Hematopoietic multipotent progenitor cell treated with erythropoietin and hydrocortisone succinate and interleukin-3 and kit ligand, for 17 days (in vitro differentiated cells): ENCODE results near the gene STK11IP.

Experiments used
- DNase-seq: peaks from one replicate; pipeline ENCODE4 v3.0.0-alpha.2; 2015; ENCODE audit warnings: low spot score

STK11IP gene

DNA sequence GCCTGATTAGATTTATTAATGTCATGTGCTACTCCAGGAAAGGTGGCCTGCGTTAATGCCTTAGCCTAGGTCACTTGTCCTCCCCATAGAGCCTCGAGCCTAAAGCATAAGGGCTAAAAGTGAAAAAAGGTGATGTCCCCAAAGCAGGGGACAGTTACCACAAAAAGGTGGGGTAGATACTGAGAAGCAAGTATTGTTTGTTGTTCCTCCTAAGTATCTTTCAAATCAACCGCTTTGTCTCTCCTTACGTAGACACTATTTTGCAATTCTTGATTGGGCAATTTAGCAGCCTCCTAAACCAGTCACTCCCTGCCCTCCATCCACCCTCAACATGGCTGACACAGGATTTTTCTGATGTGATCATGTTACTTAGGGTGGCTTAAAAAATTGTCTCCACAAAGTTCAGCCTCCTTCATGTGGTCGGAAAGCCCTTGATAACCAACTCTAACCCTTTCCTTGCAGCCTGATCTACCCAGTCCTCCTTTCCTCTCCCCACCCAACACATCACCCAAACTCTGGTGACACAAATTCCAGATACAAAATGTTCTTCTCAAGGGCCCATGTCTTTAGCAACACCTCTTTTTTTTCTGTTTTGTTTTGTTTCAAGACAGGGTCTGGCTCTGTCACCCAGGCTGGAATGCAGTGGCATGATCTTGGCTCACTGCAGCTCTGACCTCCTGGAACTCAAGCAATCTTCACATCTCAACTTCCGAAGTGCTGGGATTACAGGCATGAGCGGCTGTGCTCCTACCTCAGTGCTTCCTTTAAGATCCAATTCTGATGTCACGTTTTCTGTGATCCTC is 18.6 kb upstream of the STK11IP start:
- no peak for DNase-seq

DNA sequence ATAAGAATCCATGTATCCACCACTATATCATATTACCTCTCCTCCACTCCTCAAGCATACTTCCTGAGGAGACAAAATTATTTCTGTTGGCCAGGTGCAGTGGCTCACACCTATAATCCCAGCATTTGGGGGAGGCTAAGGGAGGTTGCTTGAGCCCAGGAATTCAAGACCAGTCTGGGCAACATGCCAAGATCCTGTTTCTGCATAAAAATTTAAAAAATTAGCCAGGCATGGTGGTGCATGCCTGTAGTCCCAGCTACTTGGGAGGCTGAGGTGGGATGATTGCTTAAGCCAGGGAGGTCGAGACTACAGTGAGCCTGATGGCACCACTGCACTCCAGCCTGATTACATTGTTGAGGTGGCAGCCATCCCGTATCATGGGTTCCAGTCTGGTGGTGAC is 16.3 kb upstream of the STK11IP start:
- DNase-seq = no peak

DNA sequence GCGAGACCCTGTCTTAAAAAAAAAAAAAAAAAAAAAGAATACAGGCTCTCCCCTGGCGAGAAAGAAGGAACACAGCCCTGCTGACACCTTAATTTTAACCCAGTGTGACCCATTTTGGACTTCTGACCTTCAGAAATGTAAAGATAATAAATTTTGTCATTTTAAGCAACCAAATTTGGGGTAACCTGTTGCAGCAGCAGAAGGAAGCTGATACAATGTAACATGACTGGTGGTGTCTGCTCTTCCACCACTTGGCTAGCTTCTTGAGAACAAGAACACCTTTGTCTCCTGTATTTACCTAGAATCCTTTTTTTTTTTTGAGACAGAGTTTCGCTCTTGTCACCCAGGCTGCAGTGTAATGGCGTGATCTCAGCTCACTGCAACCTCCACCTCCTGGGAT is 6.6 kb upstream of the STK11IP start:
- no peak for DNase-seq

DNA sequence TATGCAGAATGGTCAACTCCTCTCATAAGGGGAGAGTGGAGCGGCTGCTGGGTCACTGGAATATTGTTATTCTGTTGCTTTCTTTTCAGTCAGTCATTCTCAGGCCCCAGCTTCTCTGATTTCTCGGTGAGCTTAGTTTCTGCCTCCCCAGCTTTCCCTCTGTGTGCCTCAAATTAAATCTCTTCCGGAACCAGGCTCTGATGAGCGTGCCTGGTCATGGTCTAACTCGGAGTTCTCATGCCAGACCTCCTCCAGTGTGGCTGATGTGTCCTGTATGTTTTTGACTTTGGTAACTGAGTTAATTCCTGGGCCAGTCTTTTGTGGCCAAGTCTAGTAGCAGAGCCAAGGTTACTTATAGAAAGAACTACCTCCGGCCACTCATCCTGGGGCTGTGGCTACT is 4.9 kb upstream of the STK11IP start:
- no peak for DNase-seq

DNA sequence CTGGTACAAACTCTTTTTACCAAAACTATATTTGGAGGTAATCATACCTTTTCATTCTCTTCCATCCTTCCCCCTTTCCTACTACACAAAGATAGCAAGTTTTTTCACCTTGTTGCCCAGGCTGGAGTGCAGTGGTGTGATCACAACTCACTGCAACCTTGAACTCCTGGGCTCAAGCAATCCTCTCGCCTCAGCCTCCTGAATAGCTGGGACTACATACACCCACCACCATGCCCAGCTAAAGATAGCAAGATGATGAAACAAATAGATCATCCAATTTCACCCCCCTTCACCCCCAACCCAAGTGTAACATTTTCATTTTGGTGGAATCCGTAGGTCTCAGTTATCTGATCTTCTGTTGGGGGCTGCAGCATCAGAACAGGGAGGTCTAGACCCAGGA is 4.5 kb upstream of the STK11IP start:
- no peak for DNase-seq

DNA sequence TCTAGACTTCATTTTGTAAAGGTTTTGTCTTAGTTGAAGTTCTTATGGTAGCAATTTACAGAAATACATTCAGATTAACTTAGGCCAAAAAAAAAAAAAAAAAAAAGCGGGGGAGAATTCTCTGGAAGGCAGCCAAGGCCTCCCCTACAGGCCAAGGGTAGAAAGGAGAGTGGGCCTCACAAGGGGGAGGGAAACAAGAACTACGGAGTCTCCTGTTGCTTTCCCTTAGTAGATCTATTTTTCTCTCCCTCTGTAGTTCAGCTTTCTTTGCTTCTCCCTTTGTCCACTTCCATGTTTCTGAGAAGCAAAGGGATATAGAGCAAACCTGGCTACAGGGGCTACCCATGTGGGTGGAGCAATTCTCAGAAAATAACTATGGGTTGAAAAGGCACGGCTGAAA is 2.4 kb upstream of the STK11IP start:
- DNase-seq = no peak

DNA sequence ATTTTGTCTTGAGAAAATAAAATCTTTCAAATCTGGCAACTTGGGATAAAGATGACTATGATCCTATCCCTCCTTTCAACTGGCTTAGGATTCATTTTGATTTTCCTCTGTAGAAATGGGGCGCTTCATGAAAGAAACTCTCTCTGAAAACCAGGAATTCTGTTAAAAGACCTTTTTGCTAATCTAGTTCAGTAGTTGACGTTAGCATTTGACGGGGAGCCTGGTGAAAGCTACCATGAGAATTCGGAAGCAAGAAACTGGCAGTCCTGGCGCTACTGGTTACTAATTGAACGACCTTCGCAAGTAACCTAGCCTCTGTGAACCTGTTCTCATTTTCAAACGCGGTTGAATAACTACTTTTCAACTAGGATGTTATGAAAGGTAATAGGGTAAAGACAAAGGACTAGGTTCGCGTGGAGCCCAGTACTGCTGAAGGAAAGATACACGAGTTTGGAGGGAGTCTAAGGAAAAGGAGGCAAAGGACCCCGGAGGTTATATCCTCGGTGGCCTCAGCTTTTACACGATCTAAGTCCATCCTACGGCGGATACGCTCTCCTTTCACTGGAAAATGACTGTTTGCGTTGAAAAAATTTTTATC is 604 bp upstream of the STK11IP start:
- no peak for DNase-seq

DNA sequence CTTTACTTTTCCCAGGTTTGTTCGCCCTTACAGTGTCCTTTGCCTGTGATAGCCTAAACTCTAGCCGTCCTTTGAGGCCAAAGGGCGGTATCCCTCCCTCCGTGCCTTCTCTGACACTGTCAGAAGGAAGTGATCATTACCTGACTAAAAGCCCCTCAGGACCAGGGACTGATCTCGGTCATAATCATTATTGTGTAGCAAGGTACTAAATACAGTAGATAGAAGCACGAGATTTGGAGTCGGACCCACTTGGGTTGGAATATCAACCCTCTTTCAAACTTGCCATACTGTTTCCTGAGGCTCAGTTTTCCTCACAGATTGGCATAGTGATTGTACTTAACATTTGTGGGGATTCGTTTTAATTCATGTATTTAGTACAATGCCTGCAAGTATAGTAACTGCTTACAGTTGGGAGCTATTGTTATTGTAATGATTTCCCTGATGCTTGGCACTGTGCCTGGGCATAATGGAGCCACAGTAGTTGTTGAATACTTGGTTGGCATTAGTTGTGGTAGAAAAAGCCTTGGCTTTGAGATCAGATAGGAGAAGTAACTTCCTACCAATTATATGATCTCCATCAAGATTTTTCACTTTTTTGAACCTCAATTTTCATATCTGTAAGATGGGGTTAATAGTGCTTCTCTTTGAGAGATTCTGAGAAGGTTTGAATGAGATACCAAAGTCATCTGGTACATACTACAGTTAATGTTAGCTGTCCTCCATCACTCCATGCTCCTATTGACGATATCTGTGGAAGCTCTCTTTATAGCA is 836 bp downstream of the STK11IP start:
- no peak for DNase-seq

DNA sequence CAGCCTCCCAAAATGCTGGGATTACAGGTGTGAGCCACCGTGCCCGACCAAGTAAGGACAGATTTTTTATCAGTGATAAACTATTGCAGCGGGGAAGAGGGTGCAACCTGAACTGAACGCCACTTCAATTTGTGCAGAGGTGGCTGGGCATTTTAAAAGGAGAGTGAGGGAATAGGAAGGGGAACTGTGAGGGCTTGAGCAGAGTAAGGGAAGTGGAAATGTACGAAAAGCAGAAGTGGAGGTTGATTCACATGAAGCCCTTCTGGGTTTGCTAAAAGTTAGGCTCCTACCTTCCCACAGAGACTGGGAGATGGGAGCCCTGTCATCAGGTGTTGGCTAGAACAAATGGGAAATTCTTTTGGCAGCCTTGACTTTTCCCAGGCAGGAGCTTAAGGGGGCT is 6.1 kb downstream of the STK11IP start:
- DNase-seq = no peak

DNA sequence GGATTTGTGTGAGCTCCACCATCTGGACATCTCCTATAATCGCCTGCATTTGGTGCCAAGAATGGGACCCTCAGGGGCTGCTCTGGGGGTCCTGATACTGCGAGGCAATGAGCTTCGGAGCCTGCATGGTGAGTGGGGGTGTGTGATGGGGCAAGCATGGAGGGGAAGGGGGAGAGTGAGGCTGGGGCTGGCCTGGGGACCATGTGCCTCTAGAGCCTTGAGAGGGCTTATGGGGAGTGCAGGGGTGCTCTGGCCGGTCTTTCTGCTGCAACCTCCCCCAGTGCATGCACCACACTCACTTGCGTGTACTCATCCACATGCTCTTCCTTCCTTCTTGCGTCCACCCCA is 7.9 kb downstream of the STK11IP start:
- no peak for DNase-seq

DNA sequence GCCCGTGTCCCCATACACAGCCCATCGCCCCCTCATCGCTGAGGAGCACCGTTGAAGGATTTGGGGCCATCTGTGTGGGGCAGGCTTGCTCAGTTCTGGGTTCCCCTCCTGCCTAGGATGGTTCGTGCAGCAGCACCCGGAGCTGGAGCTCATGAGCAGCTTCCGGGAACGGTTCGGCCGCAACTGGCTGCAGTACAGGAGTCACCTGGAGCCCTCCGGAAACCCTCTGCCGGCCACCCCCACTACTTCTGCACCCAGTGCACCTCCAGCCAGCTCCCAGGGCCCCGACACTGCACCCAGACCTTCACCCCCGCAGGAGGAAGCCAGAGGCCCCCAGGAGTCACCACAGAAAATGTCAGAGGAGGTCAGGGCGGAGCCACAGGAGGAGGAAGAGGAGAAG is 10.3 kb downstream of the STK11IP start:
- no peak for DNase-seq

DNA sequence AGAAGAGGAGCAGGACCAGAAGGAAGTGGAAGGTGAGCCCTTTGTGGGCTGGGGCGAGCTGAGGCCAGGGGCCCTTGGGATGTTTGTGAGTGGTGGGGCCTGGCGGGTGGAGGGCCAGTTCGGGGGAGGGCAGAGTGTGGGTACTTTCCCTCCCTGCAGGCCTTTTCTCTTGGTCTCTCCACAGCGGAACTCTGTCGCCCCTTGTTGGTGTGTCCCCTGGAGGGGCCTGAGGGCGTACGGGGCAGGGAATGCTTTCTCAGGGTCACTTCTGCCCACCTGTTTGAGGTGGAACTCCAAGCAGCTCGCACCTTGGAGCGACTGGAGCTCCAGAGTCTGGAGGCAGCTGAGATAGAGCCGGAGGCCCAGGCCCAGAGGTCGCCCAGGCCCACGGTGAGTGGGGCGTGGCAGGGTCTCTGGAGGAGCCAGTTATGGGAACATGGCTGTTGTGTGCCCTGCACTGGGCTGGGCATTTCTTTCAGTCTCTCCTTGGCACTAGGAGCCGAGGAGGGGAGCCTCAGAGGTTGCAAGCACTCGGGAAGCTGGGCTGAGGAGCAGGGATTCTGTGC is 10.8 kb downstream of the STK11IP start:
- no peak for DNase-seq

DNA sequence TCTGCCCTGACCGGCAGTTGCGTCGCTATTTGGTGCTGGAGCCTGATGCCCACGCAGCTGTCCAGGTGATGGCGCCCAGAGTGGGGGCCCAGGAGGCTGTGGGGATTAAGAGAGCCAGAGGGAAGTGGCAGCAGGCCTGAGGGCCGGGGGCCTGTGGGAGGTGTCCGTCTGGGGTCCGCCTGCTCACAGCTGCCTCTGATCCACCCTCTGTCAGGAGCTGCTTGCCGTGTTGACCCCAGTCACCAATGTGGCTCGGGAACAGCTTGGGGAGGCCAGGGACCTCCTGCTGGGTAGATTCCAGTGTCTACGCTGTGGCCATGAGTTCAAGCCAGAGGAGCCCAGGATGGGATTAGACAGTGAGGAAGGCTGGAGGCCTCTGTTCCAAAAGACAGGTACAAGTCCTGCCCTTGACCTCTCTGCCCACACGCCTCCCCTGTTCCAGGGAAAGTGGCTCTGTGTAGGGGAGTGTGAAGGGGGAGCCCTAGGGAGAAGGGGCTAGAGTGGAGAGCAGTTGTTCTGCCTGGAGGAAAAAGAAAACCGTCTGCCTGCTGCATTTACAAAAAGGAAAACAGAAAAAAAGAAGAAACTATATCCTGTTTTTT is 11.6 kb downstream of the STK11IP start:
- DNase-seq = no peak

DNA sequence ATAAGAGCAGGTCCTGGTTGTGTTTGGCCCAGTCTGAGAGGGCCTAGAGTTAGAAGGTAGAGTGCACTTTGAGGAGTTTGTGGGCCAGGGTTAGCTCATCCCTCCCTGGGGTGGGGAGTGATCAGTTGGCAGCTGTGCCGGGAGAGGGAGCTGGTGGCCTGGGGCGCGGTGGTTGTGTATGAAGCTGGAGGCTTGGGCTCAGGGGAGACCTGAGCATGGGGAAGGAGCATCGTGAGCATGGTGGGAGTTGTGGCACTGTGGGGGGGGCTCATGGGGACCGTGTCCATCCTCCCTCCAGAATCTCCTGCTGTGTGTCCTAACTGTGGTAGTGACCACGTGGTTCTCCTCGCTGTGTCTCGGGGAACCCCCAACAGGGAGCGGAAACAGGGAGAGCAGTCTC is 13.6 kb downstream of the STK11IP start:
- no peak for DNase-seq

DNA sequence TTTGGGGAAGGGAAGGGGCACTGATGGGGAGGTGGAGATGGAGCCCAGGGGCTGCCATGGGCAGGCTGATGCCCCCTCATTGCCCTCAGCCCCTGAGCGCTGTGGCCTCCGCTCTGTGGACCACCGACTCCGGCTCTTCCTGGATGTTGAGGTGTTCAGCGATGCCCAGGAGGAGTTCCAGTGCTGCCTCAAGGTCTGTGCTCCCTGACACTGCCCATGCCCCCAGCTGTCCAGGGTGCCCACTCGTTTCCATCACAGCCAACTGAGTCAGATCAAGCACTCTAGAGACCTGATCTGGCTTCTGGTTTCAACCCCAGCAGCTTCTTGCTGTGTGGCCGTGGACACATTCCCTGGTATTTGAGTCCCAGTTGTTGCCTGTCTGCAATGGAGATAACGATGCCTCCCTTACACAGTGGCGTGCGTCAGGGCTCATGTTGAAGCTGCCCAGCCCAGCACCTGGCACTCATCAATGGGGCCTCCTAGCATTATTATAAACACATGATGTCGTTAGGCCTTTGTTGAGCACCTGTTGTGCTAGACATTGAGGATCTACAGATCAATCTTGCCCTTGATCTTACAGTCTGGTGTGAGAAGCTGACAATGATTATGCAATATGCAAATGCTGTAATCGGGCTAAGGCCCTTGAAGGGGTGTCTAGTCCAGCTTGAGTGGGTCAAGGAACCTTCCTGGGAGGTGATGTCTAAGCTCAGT is 14.4 kb downstream of the STK11IP start:
- DNase-seq = no peak

DNA sequence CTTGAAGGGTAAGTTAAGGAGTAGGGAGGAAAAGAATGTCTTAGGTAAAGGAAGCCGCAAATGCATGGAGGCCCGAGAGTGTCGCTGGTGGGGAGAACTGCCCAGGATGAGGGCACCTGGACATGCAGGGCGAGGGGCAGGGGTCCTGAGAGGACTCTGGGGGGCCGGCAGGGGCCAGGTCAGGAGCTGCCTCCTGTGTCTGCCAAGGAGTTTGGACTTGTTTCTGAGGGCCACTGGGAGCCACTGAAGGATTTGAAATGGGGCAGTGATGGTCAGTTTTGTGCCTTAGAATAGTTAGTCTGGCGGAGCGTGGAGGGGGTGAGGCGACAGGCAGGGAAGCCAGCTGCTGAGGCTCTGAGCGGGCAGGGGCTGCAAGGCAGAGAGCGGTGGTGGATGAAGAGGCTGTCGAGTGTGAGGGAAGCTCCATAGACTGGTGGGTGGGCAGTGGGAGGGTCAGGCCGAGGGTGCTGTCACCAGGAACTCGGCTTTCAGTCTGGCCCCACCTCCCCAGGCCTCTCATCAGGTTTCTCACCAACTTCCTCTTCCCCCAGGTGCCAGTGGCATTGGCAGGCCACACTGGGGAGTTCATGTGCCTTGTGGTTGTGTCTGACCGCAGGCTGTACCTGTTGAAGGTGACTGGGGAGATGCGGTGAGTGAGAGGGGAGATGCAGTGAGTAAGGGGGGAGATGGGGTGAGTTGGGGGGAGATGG is 15.1 kb downstream of the STK11IP start:
- DNase-seq = no peak

DNA sequence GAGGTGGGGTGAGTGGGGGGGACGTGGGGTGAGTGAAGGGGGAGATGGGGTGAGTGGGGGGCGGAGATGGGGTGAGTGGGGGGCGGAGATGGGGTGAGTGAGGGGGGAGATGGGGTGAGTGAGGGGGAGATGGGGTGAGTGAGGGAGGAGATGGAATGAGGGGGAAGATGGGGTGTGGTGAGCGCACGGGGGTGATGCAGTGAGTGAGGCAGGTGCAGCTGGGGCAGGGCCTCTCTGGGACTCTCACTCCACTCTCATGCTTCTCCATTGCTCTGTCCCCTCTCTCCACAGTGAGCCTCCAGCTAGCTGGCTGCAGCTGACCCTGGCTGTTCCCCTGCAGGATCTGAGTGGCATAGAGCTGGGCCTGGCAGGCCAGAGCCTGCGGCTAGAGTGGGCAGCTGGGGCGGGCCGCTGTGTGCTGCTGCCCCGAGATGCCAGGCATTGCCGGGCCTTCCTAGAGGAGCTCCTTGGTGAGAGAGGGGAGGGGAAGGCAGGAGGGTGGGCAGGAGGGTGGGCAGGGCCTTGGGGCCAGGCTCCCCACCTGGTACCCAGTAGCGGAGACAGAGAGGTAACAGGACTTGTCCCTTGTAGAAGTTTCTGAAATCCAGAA is 15.9 kb downstream of the STK11IP start:
- DNase-seq = no peak

DNA sequence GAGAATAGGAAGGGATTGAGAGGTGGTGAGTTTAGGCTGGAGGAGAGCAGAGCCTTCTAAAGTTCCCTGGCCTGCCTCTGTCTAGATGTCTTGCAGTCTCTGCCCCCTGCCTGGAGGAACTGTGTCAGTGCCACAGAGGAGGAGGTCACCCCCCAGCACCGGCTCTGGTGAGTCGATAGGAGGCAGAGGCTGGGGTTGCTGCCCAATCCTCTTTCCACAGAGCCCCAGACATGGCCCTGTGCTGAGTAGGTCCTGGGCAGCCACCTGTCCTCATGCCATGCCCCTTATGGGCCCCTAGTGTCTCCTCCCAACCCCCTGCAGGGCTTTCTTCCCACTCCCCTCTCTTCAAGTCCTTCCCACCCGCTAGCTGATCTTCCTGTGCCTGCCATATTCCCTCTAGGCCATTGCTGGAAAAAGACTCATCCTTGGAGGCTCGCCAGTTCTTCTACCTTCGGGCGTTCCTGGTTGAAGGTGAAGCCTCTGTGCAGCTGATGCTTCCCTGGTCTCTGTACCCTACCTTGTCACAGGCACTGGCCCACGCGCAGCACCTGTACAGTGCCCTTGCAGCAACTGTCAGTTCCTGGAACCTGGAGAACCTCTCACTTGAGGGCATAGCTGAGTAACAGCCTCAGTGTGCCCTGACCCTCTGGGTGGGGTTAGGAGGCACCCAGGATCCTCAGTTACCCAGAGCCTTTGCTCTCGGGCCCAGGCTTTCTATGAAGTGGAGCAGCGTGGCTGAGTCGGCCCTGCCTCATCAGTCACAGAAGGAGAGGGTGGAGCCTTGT is 16.6 kb downstream of the STK11IP start:
- no peak for DNase-seq

DNA sequence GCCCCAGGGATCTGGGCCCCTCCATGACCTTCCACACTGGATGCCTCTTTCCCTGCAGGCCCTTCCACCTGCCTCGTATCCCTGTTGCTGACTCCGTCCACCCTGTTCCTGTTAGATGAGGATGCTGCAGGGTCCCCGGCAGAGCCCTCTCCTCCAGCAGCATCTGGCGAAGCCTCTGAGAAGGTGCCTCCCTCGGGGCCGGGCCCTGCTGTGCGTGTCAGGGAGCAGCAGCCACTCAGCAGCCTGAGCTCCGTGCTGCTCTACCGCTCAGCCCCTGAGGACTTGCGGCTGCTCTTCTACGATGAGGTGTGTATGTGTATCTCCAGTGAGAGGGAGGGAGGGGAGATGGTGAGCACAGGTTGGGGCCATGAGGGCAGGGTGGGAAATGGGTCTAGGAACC is 17.4 kb downstream of the STK11IP start:
- DNase-seq = no peak

DNA sequence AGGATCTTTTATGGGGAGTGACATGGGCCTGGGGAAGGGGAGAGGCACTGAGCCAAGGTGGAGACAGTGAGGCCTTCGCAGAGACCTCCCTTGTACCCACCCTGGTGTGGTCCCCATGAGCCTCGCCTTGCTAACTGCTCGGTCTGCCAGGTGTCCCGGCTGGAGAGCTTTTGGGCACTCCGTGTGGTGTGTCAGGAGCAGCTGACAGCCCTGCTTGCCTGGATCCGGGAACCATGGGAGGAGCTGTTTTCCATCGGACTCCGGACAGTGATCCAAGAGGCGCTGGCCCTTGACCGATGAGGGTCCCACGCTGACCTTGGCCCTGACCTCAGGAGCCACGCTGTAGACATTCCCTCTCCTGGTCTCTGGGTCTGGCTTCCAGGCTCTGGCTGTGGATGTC is 18.2 kb downstream of the STK11IP start:
- DNase-seq = no peak
